NCI-H748 (cell line): ENCODE data around the gene C1QL1.
A peak's percentile ranks its signal among the peaks of the same experiment; 100 is the strongest.

Source experiments
- DNase-seq: peaks from one replicate; lab custom pipeline; 2025; ENCODE audit not compliant: unreplicated experiment; lab: John Stamatoyannopoulos, UW

C1QL1 gene

DNA sequence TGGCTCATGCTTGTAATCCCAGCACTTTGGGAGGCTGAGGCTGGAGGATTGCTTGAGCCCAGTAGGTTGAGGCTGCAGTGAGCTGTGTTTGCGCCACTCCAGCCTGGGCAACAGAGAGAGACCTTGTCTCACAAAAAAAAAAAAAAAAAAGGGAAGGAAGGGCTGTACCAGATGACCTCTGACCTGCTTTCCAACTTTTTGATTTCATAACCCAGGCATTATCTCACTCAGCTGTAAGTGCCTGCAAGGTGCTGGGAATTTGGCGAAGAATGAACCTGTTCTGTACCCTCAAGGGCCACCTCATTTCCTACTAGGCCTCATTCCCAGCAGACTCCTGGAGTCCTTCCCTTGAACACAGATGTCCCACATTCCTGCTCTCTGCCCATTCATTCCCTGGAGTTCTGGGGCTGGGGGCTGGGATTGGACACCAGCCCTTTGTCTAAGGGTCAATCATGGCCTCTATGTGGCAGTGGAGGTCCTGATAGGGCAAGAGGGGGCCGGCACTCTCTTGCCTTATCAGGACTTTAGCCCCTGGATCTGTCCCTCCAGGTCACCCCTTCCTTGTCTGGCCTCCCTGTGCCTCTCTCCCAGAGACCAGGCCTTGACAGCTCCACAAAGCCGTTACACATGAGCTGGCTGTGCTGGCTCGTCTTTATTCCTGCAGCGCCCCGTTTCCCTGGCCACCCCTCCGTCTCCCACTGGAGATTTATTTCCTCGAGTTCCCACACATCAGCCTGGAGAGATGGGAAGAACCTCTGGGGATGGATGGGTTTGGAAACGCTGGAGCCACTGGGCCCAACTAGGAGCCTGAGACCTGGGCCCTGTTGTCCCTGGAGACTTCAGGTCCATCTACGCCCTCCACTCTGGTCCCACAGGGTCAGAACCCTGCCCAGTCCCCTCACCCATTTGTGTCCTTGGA is 52.0 kb downstream of the C1QL1 start:
- DNase-seq, result no peak

DNA sequence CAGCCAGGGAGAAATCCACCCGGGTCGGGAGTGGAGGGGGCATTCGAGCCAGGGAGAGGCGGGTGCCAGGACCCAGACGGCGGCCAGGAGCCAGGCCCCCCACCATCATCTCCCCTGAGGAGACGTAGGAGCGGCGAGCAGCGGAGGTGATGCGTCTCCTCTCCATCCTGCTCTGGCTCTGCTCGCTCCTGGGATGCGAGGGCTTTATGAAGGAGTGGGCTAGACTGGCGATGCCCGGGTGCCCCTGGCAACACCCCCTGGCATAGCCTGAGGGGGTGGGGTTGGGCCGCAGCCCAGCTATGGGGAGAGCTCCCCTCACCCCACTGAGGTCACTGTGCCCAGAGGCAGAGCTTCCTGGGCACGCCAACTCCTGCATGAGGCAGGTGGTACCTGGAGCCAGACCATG is 52.8 kb downstream of the C1QL1 start, which contains the start of gene GFAP:
GFAP (minus strand) TSS at position 180 of the 406 bp plus-strand sequence; CDS start at position 166, 14 bp downstream.
- DNase-seq, result no peak

DNA sequence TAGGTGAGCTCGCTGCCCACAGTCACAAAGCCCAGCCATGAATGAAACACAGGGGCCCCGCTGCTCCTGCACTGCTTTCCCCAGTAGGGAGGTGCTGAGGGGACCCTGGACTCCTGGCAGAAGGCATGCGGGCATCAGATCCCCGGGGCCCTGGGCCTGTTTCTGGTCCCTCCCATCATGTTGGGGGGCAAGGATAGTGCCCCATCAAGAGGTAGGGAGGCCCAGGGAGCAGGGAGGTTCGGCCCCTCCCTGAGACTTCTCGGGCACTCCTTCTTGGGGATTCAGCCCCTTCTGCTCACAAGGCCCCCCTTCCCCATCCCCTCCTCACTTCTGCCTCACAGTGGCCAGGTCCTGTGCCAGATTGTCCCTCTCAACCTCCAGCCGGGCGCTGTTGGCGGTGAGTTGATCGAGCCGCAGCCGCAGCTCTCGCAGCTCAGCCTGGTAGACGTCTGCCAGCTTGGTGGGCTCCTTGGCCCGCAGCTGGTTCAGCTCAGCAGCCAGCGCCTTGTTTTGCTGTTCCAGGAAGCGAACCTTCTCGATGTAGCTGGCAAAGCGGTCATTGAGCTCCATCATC is 53.3 kb downstream of the C1QL1 start:
- DNase-seq, result no peak

DNA sequence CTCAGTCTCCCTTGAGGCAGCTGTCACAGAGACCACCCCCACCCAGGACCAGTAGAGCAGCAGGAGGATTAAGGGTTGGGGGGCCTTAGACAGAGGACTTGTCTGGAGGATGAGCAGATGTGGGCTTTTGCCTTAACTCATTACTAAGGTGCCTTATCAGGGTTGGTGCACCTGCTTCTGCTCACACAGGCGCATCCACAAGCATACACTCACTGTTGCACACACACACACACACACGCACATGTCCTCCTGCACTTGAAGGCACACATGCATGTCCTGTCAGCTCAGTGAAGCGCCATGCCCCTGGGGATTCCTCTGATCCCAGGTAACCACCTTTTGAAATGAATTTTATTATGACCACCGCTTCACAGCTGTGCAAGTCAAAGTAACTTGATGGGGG is 54.0 kb downstream of the C1QL1 start:
- peak; percentile 26 for DNase-seq

DNA sequence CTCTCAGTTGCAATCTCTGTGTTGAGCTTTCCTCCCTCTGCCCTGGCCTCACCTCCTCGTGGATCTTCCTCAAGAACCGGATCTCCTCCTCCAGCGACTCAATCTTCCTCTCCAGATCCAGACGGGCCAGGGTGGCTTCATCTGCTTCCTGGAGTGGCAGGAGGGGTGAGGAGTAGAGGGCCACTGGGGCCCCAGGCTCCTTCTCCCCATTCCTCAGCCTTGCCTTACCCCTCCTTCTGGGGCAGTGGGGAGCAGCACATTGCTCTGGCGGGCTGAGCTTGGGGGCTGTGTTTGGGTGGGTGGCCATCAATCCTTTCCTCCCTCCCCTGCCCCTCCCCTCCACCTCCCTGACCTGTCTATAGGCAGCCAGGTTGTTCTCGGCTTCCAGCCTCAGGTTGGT is 54.4 kb downstream of the C1QL1 start:
- no peak for DNase-seq

DNA sequence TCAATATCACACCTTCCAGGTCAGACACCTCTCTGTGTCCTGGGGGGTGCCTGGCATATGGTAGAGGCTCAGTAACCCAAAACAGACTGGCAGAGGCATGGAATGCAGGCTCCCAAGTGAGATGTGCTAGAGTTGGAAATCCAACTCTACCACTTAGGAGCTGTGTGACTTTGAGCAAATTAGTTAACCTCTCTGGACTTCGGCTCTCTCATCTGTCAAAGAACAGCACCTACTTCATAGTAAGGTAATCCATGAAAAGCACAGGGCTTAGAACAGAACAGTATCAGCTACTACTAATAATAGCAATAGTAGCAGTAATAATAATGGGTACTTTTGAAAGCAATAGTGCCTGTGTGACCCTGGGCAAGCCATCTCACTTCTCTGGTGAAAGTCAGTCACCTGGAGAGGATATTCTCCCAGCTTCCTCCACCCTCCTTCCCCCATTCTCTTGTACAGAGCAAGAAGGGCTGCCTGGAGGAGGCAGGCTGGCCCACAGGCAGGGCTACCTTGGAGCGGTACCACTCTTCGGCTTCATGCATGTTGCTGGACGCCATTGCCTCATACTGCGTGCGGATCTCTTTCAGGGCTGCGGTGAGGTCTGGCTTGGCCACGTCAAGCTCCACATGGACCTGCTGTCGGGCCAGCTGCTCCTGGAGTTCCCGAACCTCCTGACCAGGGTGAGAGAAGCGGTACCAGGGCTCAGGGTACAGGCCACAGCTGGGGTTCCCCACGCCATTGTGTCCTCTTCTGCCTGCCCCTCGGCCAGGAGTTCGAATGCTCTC is 55.1 kb downstream of the C1QL1 start:
- DNase-seq, result no peak

DNA sequence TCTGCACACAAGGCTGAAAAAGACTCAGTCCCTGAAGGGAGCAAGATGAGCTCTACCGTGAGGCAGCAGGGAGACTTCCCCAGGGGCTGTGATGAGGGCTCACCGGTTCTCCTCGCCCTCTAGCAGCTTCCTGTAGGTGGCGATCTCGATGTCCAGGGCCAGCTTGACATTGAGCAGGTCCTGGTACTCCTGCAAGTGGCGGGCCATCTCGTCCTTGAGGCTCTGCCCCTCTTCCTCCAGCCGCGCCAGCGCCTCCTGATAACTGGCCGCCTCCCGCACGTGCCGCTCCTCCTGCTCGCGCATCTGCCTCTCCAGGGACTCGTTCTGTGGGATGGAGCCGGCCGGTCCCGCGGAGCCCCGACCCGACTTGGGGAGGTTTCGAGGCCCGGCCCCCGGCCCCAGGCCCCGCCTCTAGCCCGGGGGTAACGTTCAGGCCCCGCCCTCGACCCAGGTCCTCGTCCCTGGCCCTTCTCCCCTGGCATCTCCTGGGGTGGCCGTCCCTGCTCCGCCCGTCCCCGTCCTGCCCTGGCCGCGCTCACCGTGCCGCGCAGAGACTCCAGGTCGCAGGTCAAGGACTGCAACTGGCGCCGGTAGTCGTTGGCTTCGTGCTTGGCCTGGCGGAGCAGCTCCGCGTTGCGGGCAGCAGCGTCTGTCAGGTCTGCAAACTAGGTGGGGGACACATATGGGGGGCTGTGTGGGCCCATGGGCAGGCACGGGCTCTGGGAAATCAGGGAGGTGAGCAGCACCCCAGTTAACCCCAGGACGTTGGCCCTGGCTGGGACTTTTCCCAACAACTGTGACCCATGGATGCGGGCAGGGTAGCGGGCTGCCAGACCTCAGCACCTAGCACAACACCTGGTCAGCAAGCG is 56.7 kb downstream of the C1QL1 start:
- peak; percentile 65 for DNase-seq

DNA sequence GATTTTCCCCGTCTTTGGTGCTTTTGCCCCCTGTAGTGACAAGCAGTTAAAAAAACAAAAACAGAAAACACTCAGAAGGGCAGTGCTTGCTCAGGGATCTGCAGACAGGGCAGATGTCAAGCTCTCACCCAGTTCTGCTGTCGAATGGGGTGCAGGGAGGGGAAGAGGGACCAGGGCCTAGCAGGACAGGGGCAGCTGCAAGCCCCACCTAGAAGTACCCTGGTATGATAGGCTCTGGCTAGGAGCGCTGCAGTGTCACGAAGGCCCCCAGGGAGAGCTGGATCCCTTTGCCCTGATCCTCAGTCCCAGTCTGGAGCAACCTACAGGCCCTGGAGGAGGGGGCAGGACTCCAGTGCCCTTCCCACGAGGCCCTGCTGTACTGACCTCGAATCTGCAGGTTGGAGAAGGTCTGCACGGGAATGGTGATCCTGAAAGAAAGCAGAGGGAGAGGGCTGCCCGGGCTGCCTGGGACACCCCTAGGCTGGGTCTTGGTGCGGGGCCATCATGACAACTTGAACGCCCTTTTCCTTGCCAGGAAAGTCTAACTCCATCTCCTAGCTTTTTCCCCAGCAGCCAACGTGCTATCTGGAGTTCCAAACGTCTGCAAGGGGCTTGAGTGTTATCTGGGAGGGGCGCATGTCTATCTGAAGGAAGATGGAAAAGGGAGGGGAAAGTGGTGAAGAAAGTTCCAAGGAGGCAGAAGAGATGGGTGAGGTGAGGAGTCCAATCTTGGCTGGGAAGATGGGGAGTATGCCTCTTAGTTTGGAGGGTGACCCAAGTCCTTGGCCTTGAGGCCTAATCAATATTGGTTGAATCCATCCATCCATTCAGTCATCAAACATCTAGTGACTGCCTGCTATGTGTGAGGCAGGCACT is 57.6 kb downstream of the C1QL1 start:
- DNase-seq, result no peak
